Astrocyte (in vitro differentiated cells and primary cell): ENCODE measurements around the gene EHBP1. TPM values are rescaled to one million over a fixed set of nuclear protein-coding genes. Genes with fewer than 3 reads are reported as not detected.

ENCODE experiments used
- DNase-seq: peaks from one replicate; pipeline ENCODE4 v3.0.0-alpha.2; 2010; ENCODE audit warnings: low read depth
- FAIRE-seq: peaks from 2 replicates; lab custom pipeline; 2011; peaks lifted over from hg19 to GRCh38; lab: Jason Lieb, UNC
- H2AFZ ChIP-seq: 2 replicates; pipeline ENCODE4 v1.6.0; 2012; ENCODE audit warnings: low read depth, low read length, inconsistent platforms
- H3K27ac ChIP-seq: 2 replicates; pipeline ENCODE4 v1.5.1; 2011; ENCODE audit warnings: low read depth, low read length, inconsistent platforms
- H3K27me3 ChIP-seq: 2 replicates; pipeline ENCODE4 v1.6.0; 2011; ENCODE audit warnings: low read length, inconsistent platforms; ENCODE audit not compliant: insufficient read depth
- H3K36me3 ChIP-seq: 2 replicates; pipeline ENCODE4 v1.5.1; 2011; ENCODE audit warnings: low read length, inconsistent platforms; ENCODE audit not compliant: insufficient read depth
- H3K4me1 ChIP-seq: 2 replicates; pipeline ENCODE4 v1.5.1; 2011; ENCODE audit warnings: low read length, inconsistent platforms; ENCODE audit not compliant: insufficient read depth
- H3K4me2 ChIP-seq: 2 replicates; pipeline ENCODE4 v1.6.0; 2012; ENCODE audit warnings: low read length, inconsistent platforms
- H3K4me3 ChIP-seq: 2 replicates; pipeline ENCODE4 v1.5.1; 2011; ENCODE audit warnings: low read depth, mild to moderate bottlenecking, low read length, inconsistent platforms; ENCODE audit not compliant: insufficient read depth
- H3K79me2 ChIP-seq: 2 replicates; pipeline ENCODE4 v1.6.0; 2012; ENCODE audit warnings: mild to moderate bottlenecking, low read length, inconsistent platforms; ENCODE audit not compliant: insufficient read depth
- H3K9ac ChIP-seq: 2 replicates; pipeline ENCODE4 v1.6.0; 2012; ENCODE audit warnings: mild to moderate bottlenecking, low read length, inconsistent platforms
- H3K9me3 ChIP-seq: 2 replicates; pipeline ENCODE4 v1.5.1; 2012; ENCODE audit warnings: low read depth, mild to moderate bottlenecking, low read length, inconsistent platforms; ENCODE audit not compliant: insufficient read depth
- H4K20me1 ChIP-seq: 2 replicates; pipeline ENCODE4 v1.6.0; 2012; ENCODE audit warnings: low read length, inconsistent platforms; ENCODE audit not compliant: insufficient read depth
- H3K27ac Mint-ChIP-seq: one replicate; pipeline ENCODE4 v1.8.0; 2021; ENCODE audit warnings: mild to moderate bottlenecking, mixed read lengths; ENCODE audit not compliant: unreplicated experiment
- H3K27me3 Mint-ChIP-seq: one replicate; pipeline ENCODE4 v1.8.0; 2021; ENCODE audit warnings: low read depth, mixed read lengths; ENCODE audit not compliant: unreplicated experiment
- H3K36me3 Mint-ChIP-seq: one replicate; pipeline ENCODE4 v1.8.0; 2021; ENCODE audit warnings: low read depth, mixed read lengths; ENCODE audit not compliant: unreplicated experiment
- H3K4me1 Mint-ChIP-seq: one replicate; pipeline ENCODE4 v1.8.0; 2021; ENCODE audit warnings: low read depth, mixed read lengths; ENCODE audit not compliant: unreplicated experiment
- H3K4me3 Mint-ChIP-seq: one replicate; pipeline ENCODE4 v1.8.0; 2021; ENCODE audit warnings: mild to moderate bottlenecking, moderate library complexity, mixed read lengths; ENCODE audit not compliant: unreplicated experiment
- H3K9me3 Mint-ChIP-seq: one replicate; pipeline ENCODE4 v1.8.0; 2021; ENCODE audit warnings: mild to moderate bottlenecking, mixed read lengths; ENCODE audit not compliant: unreplicated experiment
- EZH2 ChIP-seq: IDR thresholded peaks from 2 replicates; pipeline ENCODE4 v1.6.1; 2012; ENCODE audit warnings: mild to moderate bottlenecking, low read length, inconsistent platforms; ENCODE audit not compliant: insufficient read depth
- total RNA-seq: library from RNA; stranded (reverse); gene quantifications from 2 replicates; pipeline ENCODE4 v1.2.1, GENCODE V29; 2021
- TF ChIP-seq, protein P1 (sequence below): IDR thresholded peaks from 2 replicates; pipeline ENCODE4 v1.5.1; 2011; ENCODE audit warnings: low read depth, mild to moderate bottlenecking, inconsistent platforms, low read length, moderate library complexity; ENCODE audit not compliant: insufficient read depth

Gene EHBP1
- total RNA-seq, 1 donor from 2014 or later, result 44.1 TPM

- no peak overlapping the region for H3K4me2 ChIP-seq
- no peak overlapping the region for H3K4me3 Mint-ChIP-seq
- no peaks in the 10 kb centered on the region for H3K27me3 Mint-ChIP-seq
- no peaks in the 10 kb centered on the region for H3K9me3 Mint-ChIP-seq
- H3K27ac ChIP-seq, result no peak overlapping the region
- H3K4me1 ChIP-seq, result no peaks in the 10 kb centered on the region
- H2AFZ ChIP-seq, result no peak overlapping the region
- no peak overlapping the region for H3K4me3 ChIP-seq
- H3K9ac ChIP-seq, result no peak overlapping the region
- no peaks in the 10 kb centered on the region for H3K27me3 ChIP-seq
- H3K4me1 Mint-ChIP-seq, result no peaks in the 10 kb centered on the region
- no peaks in the 10 kb centered on the region for H3K9me3 ChIP-seq
- FAIRE-seq (no peak), DNase-seq (no peak)
- no peaks in the 10 kb centered on the region for H4K20me1 ChIP-seq
- H3K36me3 ChIP-seq, result no peaks in the 10 kb centered on the region
- H3K36me3 Mint-ChIP-seq, result peaks cover 6% of the 10 kb centered on the region
- no peak overlapping the region for H3K27ac Mint-ChIP-seq
- TF ChIP-seq, protein P1, sequence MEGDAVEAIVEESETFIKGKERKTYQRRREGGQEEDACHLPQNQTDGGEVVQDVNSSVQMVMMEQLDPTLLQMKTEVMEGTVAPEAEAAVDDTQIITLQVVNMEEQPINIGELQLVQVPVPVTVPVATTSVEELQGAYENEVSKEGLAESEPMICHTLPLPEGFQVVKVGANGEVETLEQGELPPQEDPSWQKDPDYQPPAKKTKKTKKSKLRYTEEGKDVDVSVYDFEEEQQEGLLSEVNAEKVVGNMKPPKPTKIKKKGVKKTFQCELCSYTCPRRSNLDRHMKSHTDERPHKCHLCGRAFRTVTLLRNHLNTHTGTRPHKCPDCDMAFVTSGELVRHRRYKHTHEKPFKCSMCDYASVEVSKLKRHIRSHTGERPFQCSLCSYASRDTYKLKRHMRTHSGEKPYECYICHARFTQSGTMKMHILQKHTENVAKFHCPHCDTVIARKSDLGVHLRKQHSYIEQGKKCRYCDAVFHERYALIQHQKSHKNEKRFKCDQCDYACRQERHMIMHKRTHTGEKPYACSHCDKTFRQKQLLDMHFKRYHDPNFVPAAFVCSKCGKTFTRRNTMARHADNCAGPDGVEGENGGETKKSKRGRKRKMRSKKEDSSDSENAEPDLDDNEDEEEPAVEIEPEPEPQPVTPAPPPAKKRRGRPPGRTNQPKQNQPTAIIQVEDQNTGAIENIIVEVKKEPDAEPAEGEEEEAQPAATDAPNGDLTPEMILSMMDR, result no peak
- no peak for TF ChIP-seq EZH2
- H3K79me2 ChIP-seq, result no peaks in the 10 kb centered on the region
Measured at GRCh38 chr2:62844311-62845090, 139.0 kb downstream of the EHBP1 start.

DNA sequence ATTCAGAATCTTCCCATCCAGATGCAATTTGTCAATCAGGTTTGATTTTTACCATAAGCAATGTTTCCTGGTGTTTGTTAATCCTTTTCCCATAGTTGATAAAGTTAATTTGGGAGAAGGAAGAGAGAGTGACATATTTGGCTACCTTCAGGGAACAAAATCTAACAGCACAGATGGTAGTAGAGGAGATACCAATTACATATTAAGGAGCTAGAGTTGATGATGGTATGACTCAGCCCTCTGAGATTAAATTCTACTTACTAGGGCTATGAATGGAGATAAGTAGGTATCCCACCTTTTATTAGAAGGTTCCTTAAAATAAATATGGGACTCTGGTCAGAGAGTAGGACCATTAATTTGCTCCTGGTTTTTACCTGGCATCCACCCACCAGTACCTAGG lies 139.7 kb downstream of the EHBP1 start:
- TF ChIP-seq EZH2, result no peak
- TF ChIP-seq, protein P1, result no peak
- Mint-ChIP-seq H3K9me3 (no peaks in the 10 kb centered on the region), H3K4me1 (no peaks in the 10 kb centered on the region), H3K4me3 (no peak overlapping the region), H3K27ac (no peak overlapping the region), H3K36me3 (peaks cover 6% of the 10 kb centered on the region), H3K27me3 (no peaks in the 10 kb centered on the region)
- no peaks in the 10 kb centered on the region for H3K79me2 ChIP-seq
- no peaks in the 10 kb centered on the region for H3K27me3 ChIP-seq
- H3K27ac ChIP-seq, result no peak overlapping the region
- DNase-seq (no peak), FAIRE-seq (no peak)
- no peaks in the 10 kb centered on the region for H3K4me1 ChIP-seq
- no peak overlapping the region for H3K4me3 ChIP-seq
- no peak overlapping the region for H3K4me2 ChIP-seq
- H3K9ac ChIP-seq, result no peak overlapping the region
- no peaks in the 10 kb centered on the region for H3K36me3 ChIP-seq
- H2AFZ ChIP-seq, result no peak overlapping the region
- H3K9me3 ChIP-seq, result no peaks in the 10 kb centered on the region
- H4K20me1 ChIP-seq, result no peaks in the 10 kb centered on the region

DNA sequence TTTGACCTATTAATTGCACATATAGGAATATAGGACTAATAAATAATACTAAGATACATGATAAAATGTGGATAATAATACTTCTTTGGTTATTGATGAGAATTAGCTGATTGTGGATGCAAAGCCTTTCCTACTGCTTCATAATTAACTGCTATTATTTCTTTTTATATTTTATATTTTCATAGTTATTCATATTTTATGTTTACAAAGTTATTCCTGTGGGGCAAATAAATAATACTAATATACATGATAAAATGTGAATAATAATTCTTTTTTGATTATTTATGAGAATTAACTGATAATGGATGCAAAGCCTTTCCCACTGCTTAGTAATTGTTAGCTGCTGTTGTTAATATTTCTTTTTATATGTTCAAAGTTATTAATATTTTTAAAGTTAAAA lies 146.7 kb downstream of the EHBP1 start:
- Mint-ChIP-seq H3K9me3 (no peaks in the 10 kb centered on the region), H3K36me3 (peaks cover 19% of the 10 kb centered on the region), H3K27ac (no peak overlapping the region), H3K4me3 (no peak overlapping the region), H3K27me3 (no peaks in the 10 kb centered on the region), H3K4me1 (no peaks in the 10 kb centered on the region)
- FAIRE-seq (no peak), DNase-seq (no peak)
- H3K4me1 ChIP-seq, result no peaks in the 10 kb centered on the region
- H4K20me1 ChIP-seq, result no peaks in the 10 kb centered on the region
- H3K4me3 ChIP-seq, result no peak overlapping the region
- H2AFZ ChIP-seq, result no peak overlapping the region
- H3K4me2 ChIP-seq, result no peak overlapping the region
- H3K9ac ChIP-seq, result no peak overlapping the region
- no peaks in the 10 kb centered on the region for H3K36me3 ChIP-seq
- TF ChIP-seq, protein P1, result no peak
- no peak for TF ChIP-seq EZH2
- no peaks in the 10 kb centered on the region for H3K79me2 ChIP-seq
- no peaks in the 10 kb centered on the region for H3K27me3 ChIP-seq
- H3K27ac ChIP-seq, result no peak overlapping the region
- H3K9me3 ChIP-seq, result no peaks in the 10 kb centered on the region
